H9 (cell line): ENCODE results near the gene NCOA1. TPM values are rescaled to one million over a fixed set of nuclear protein-coding genes. Genes with fewer than 3 reads are reported as not detected.
A peak's percentile ranks its signal among the peaks of the same experiment; 100 is the strongest.

Source experiments
- DNase-seq: peaks from one replicate; pipeline ENCODE4 v3.0.0-alpha.2; 2017
- H2AFZ ChIP-seq: one replicate; pipeline ENCODE4 v1.6.1; 2013; ENCODE audit warnings: mild to moderate bottlenecking, low read length, control low read depth, moderate library complexity
- H2AK5ac ChIP-seq: 2 replicates; pipeline ENCODE4 v1.6.1; 2013; ENCODE audit warnings: low read length, control low read depth, mixed read lengths; ENCODE audit not compliant: insufficient read length
- H2BK120ac ChIP-seq: one replicate; pipeline ENCODE4 v1.6.1; 2013; ENCODE audit warnings: low read depth, mild to moderate bottlenecking, low read length, control low read depth, inconsistent platforms; ENCODE audit not compliant: poor library complexity, severe bottlenecking
- H2BK12ac ChIP-seq: 2 replicates; pipeline ENCODE4 v1.6.1; 2013; ENCODE audit warnings: low read length, control low read depth, mixed read lengths, low read depth; ENCODE audit not compliant: insufficient read length
- H2BK15ac ChIP-seq: 2 replicates; pipeline ENCODE4 v1.6.1; 2013; ENCODE audit warnings: low read depth, low read length, control low read depth
- H2BK20ac ChIP-seq: one replicate; pipeline ENCODE4 v1.6.1; 2013; ENCODE audit warnings: low read depth, mild to moderate bottlenecking, low read length, control low read depth, inconsistent platforms; ENCODE audit not compliant: poor library complexity, severe bottlenecking
- H2BK5ac ChIP-seq: 2 replicates; pipeline ENCODE4 v1.6.1; 2013; ENCODE audit warnings: low read length, control low read depth, mixed read lengths; ENCODE audit not compliant: insufficient read length
- H3K14ac ChIP-seq: 2 replicates; pipeline ENCODE4 v1.6.1; 2013; ENCODE audit warnings: low read length, control low read depth; ENCODE audit not compliant: insufficient read depth
- H3K18ac ChIP-seq: 2 replicates; pipeline ENCODE4 v1.6.1; 2013; ENCODE audit warnings: low read depth, mild to moderate bottlenecking, mixed read lengths, low read length, control low read depth; ENCODE audit not compliant: insufficient read length
- H3K23ac ChIP-seq: 2 replicates; pipeline ENCODE4 v1.6.1; 2013; ENCODE audit warnings: low read length, control low read depth, mixed read lengths, low read depth; ENCODE audit not compliant: insufficient read length
- H3K23me2 ChIP-seq: 2 replicates; pipeline ENCODE4 v1.6.1; 2013; ENCODE audit warnings: low read depth, mild to moderate bottlenecking, mixed read lengths, low read length, control low read depth; ENCODE audit not compliant: insufficient read length, poor library complexity, severe bottlenecking
- H3K27ac ChIP-seq: 2 replicates; pipeline ENCODE4 v1.5.1; 2013; ENCODE audit warnings: low read length, control low read depth, mixed read lengths, low read depth; ENCODE audit not compliant: insufficient read length
- H3K27me3 ChIP-seq: 2 replicates; pipeline ENCODE4 v1.6.1; 2013; ENCODE audit warnings: low read length, control low read depth, inconsistent platforms; ENCODE audit not compliant: insufficient read depth
- H3K4ac ChIP-seq: 2 replicates; pipeline ENCODE4 v1.6.1; 2013; ENCODE audit warnings: low read depth, mild to moderate bottlenecking, control low read depth, inconsistent platforms, low read length, moderate library complexity
- H3K4me1 ChIP-seq: 2 replicates; pipeline ENCODE4 v1.6.1; 2013; ENCODE audit warnings: low read length, control low read depth, inconsistent platforms; ENCODE audit not compliant: insufficient read depth
- H3K4me2 ChIP-seq: 2 replicates; pipeline ENCODE4 v1.6.1; 2013; ENCODE audit warnings: low read length, control low read depth, mixed read lengths; ENCODE audit not compliant: insufficient read length, insufficient read depth
- H3K56ac ChIP-seq: 2 replicates; pipeline ENCODE4 v1.6.1; 2013; ENCODE audit warnings: low read depth, mild to moderate bottlenecking, mixed read lengths, low read length, control low read depth; ENCODE audit not compliant: insufficient read length
- H3K79me1 ChIP-seq: 2 replicates; pipeline ENCODE4 v1.6.1; 2013; ENCODE audit warnings: low read depth, mild to moderate bottlenecking, moderate library complexity, low read length, control low read depth, inconsistent platforms; ENCODE audit not compliant: insufficient read depth, poor library complexity, severe bottlenecking
- H3K79me2 ChIP-seq: 2 replicates; pipeline ENCODE4 v1.6.1; 2013; ENCODE audit warnings: low read length, control low read depth, inconsistent platforms; ENCODE audit not compliant: insufficient read depth
- H3K9ac ChIP-seq: 2 replicates; pipeline ENCODE4 v1.6.1; 2013; ENCODE audit warnings: low read length, control low read depth, mixed read lengths; ENCODE audit not compliant: insufficient read length; ENCODE audit errors: extremely low read depth
- H3K9me3 ChIP-seq: one replicate; pipeline ENCODE4 v1.6.1; 2013; ENCODE audit warnings: low read depth, low read length, inconsistent platforms; ENCODE audit not compliant: control insufficient read depth
- H3T11ph ChIP-seq: one replicate; pipeline ENCODE4 v1.6.1; 2013; ENCODE audit warnings: mild to moderate bottlenecking, low read length, control low read depth, inconsistent platforms
- H4K20me1 ChIP-seq: one replicate; pipeline ENCODE4 v1.6.1; 2013; ENCODE audit not compliant: control insufficient read depth, insufficient read length, insufficient read depth
- H4K5ac ChIP-seq: 2 replicates; pipeline ENCODE4 v1.6.1; 2013; ENCODE audit warnings: low read depth, mild to moderate bottlenecking, mixed read lengths, low read length, control low read depth; ENCODE audit not compliant: insufficient read length
- H4K8ac ChIP-seq: replicated peaks from 2 replicates; pipeline ENCODE4 v1.6.1; 2013; ENCODE audit warnings: low read length, control low read depth, mixed read lengths, low read depth; ENCODE audit not compliant: insufficient read length
- H4K91ac ChIP-seq: 2 replicates; pipeline ENCODE4 v1.6.1; 2013; ENCODE audit warnings: low read depth, mild to moderate bottlenecking, moderate library complexity, mixed read lengths, low read length, control low read depth; ENCODE audit not compliant: insufficient read length
- H3K27ac Mint-ChIP-seq, 3 experiments: 2 replicates in 2 of 3; 3 replicates in 1 of 3; pipeline ENCODE4 v1.8.0; 2020 to 2021; ENCODE audit warnings: mixed read lengths in 3 of 3, mild to moderate bottlenecking in 1 of 3, moderate library complexity in 1 of 3
- H3K27me3 Mint-ChIP-seq: 2 replicates; pipeline ENCODE4 v1.8.0; 2021; ENCODE audit warnings: low read depth, mild to moderate bottlenecking, moderate library complexity, mixed read lengths
- H3K36me3 Mint-ChIP-seq, 3 experiments: 2 replicates in 2 of 3; 3 replicates in 1 of 3; pipeline ENCODE4 v1.8.0; 2020 to 2021; ENCODE audit warnings: low read depth in 3 of 3, mixed read lengths in 3 of 3; ENCODE audit not compliant: insufficient read depth in 1 of 3
- H3K4me1 Mint-ChIP-seq, 2 experiments: 2 replicates each; pipeline ENCODE4 v1.8.0; 2020; ENCODE audit warnings: mixed read lengths in 2 of 2
- H3K4me3 Mint-ChIP-seq, 2 experiments: 2 replicates in 1 of 2; 3 replicates in 1 of 2; pipeline ENCODE4 v1.8.0; 2020 to 2021; ENCODE audit warnings: mild to moderate bottlenecking in 2 of 2, mixed read lengths in 2 of 2, moderate library complexity in 1 of 2
- H3K9me3 Mint-ChIP-seq, 2 experiments: 2 replicates in 1 of 2; 3 replicates in 1 of 2; pipeline ENCODE4 v1.8.0; 2020; ENCODE audit warnings: mild to moderate bottlenecking in 2 of 2, mixed read lengths in 2 of 2, moderate library complexity in 1 of 2
- CTCF ChIP-seq: fragments of 200-600 bp; sonication (generic); conservative IDR thresholded peaks from 3 replicates; pipeline ENCODE4 v1.8.0; 2021; ENCODE audit warnings: antibody characterized with exemption, mild to moderate bottlenecking
- WGBS: extraction: QIAGEN DNeasy Blood & Tissue Kit; methylation state at CpG from one replicate; pipeline ENCODE4 v1.1.7; 2013; ENCODE audit warnings: missing lambda C conversion rate, low lambda C conversion rate, mixed read lengths; ENCODE audit not compliant: insufficient read length; ENCODE audit errors: extremely low coverage; 5-methylcytosine and 5-hydroxymethylcytosine counted together
- total RNA-seq: library from RNA; stranded (reverse); gene quantifications from 2 replicates; pipeline ENCODE4 v1.2.1, GENCODE V29; 2021

NCOA1 gene
- total RNA-seq, 1 experiment from 2014 or later: 14.8 TPM

GRCh38 chr2:24611631-24612030, 120.6 kb downstream of the NCOA1 start:
- no peaks in the 10 kb centered on the region for H3K79me2 ChIP-seq
- H3K18ac ChIP-seq: no peak overlapping the region
- H3K36me3 Mint-ChIP-seq: peaks cover 0 to 5% (median 0%) of the 10 kb centered on the region in 3 experiments; a peak in 1 of 7 replicates
- no peak overlapping the region; a peak in 1 of 5 replicates for H3K4me3 Mint-ChIP-seq
- no peak for DNase-seq
- H3K9ac ChIP-seq: no peak overlapping the region
- no peaks in the 10 kb centered on the region for H3K79me1 ChIP-seq
- no peaks in the 10 kb centered on the region for H3K9me3 ChIP-seq
- no peak overlapping the region for H3K4me2 ChIP-seq
- no peak overlapping the region for H4K5ac ChIP-seq
- H2BK5ac ChIP-seq: no peak overlapping the region
- no CpG with 5 or more reads among the region's 3 CpGs for WGBS
- H2BK120ac ChIP-seq: no peak overlapping the region
- H2BK20ac ChIP-seq: no peak overlapping the region
- no peaks in the 10 kb centered on the region for H4K20me1 ChIP-seq
- H3K9me3 Mint-ChIP-seq: peaks cover 5 to 7% of the 10 kb centered on the region in 2 experiments; a peak in 2 of 5 replicates
- H2AK5ac ChIP-seq: no peak overlapping the region
- peak overlapping the region in 2 of 3 experiments; percentile 73 to 78; a peak in 4 of 7 replicates for H3K27ac Mint-ChIP-seq
- no peak overlapping the region for H2BK12ac ChIP-seq
- TF ChIP-seq CTCF: no peak
- no peak overlapping the region for H2AFZ ChIP-seq
- H2BK15ac ChIP-seq: no peak overlapping the region
- no peaks in the 10 kb centered on the region for H3K27me3 Mint-ChIP-seq
- peaks cover 42 to 43% of the 10 kb centered on the region in 2 experiments for H3K4me1 Mint-ChIP-seq
- H3K23ac ChIP-seq: no peak overlapping the region
- H3K27ac ChIP-seq: no peak overlapping the region
- no peaks in the 10 kb centered on the region for H3K27me3 ChIP-seq
- no peak overlapping the region for H3T11ph ChIP-seq
- no peaks in the 10 kb centered on the region for H3K4me1 ChIP-seq
- H4K8ac ChIP-seq: no peak overlapping the region
- no peak overlapping the region for H3K14ac ChIP-seq
- no peaks in the 10 kb centered on the region for H3K23me2 ChIP-seq
- no peak overlapping the region for H3K56ac ChIP-seq
- no peak overlapping the region for H4K91ac ChIP-seq
- no peak overlapping the region for H3K4ac ChIP-seq
